ENCODE measurements around the gene IL32. TPM values are rescaled to one million over a fixed set of nuclear protein-coding genes. Genes with fewer than 3 reads are reported as not detected.
A peak's percentile ranks its signal among the peaks of the same experiment; 100 is the strongest.

Gene IL32
- total RNA-seq, 4 donors from 2014 or later: 93.3 to 676 (median 590) TPM

DNA sequence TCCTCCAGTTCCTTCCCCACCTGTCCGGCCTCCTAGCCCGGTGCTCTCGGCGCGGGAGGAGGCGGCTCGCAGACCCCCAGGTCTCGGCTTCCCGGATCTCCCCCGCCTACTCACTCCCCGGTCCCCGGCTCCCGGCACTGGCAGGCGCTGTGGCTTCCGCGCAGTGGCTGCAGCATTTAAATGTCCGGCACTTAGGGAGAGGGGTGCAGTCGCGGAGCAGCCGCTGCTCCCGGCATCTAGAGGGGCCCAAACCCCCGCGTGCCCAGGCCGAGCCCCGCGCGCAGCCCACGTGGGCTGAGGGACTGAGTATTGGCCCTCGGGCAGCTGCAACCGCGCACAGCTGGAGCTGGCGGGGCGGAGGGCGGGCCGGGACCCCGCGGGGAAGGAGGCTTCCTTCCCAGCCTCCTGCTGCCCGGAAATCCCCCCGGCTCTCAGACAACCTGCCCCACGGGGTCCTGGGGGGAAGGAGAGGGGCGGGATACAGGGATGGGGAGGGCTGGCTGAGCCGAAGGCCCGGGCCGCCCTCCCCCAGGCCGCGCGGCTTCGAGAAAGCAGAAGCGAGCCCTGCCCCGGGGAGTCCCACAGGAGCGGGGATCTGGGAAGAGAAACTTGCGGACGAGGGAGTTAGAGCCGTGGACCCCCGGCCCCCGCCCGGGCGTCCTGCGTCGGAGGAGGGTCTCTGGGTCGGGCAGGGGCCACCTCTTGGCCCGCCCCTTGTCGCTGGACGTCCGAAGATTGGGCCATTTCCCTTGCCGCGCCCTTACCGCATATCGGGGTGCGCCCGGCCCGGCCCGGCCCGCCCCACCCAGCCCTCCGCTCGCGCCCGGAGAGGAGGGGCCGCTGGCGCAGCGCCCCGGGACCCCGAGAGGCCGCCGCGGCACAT lies 19.4 kb upstream of the IL32 start, which contains the start of gene MMP25:
TSS of gene MMP25 (plus strand) at position 804 of the 883 bp plus-strand sequence. CDS start 357 bp downstream, outside the sequence.
- Histone ChIP-seq H3K4me1 (peaks cover 0 to 24% (median 18%) of the 10 kb centered on the region in 4 donors), H3K9me3 (no peaks in the 10 kb centered on the region), H3K4me3 (peak within 1 kb of the TSS; percentile 23 to 59 (median 42)), H3K36me3 (no peaks in the 10 kb centered on the region), H3K27me3 (peaks cover 0 to 50% of the 10 kb centered on the region in 2 donors), H3K27ac (peak within 1 kb of the TSS in 2 of 4 donors; percentile 12 to 57)
- peak in 1 of 3 donors; percentile 50 for DNase-seq
- TF ChIP-seq, protein P1, sequence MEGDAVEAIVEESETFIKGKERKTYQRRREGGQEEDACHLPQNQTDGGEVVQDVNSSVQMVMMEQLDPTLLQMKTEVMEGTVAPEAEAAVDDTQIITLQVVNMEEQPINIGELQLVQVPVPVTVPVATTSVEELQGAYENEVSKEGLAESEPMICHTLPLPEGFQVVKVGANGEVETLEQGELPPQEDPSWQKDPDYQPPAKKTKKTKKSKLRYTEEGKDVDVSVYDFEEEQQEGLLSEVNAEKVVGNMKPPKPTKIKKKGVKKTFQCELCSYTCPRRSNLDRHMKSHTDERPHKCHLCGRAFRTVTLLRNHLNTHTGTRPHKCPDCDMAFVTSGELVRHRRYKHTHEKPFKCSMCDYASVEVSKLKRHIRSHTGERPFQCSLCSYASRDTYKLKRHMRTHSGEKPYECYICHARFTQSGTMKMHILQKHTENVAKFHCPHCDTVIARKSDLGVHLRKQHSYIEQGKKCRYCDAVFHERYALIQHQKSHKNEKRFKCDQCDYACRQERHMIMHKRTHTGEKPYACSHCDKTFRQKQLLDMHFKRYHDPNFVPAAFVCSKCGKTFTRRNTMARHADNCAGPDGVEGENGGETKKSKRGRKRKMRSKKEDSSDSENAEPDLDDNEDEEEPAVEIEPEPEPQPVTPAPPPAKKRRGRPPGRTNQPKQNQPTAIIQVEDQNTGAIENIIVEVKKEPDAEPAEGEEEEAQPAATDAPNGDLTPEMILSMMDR (IDR thresholded peaks at IDR 0.05): no peak
- TF ChIP-seq POLR2A (IDR thresholded peaks at IDR 0.05): no peak

DNA sequence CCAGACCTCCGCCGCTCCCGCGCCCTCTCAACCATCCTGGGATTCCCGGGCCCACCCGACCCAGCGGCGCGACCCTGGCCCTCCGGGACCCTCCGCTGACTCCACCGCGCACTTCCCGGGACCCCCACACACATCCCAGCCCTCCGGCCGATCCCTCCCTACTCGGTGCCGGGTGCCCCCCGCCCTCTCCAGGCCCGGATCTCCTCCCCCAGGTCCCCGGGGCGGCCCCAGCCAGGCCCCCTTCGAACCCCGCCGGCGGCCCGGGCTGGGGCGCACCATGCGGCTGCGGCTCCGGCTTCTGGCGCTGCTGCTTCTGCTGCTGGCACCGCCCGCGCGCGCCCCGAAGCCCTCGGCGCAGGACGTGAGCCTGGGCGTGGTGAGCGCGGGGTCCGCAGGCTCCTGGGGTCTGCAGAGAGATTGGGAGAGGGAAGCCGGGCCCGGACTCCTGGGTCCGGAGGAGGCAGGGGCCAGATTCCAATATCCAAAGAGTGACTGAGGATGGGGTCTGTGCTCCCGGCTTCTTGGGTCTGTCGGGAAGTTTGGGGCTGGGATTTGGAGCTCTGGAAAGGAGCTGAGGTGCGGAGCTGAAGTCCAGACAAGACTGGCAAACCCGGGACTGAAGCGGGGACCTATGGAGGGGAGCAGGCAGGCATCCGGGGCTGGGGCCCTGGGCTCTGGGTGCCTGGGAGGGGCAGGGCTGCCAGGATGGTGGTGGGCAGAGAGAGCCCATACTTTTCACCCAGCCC lies 18.6 kb upstream of the IL32 start:
- H3K27ac ChIP-seq: peak overlapping the region in 2 of 4 donors; percentile 12 to 57
- peaks cover 0 to 50% of the 10 kb centered on the region in 2 donors for H3K27me3 ChIP-seq
- no peaks in the 10 kb centered on the region for H3K9me3 ChIP-seq
- no peak for DNase-seq
- peak overlapping the region; percentile 23 to 59 (median 42) for H3K4me3 ChIP-seq
- TF ChIP-seq POLR2A (IDR thresholded peaks at IDR 0.05): no peak
- TF ChIP-seq, protein P1 (IDR thresholded peaks at IDR 0.05): no peak
- peaks cover 0 to 24% (median 18%) of the 10 kb centered on the region in 4 donors for H3K4me1 ChIP-seq
- no peaks in the 10 kb centered on the region for H3K36me3 ChIP-seq

DNA sequence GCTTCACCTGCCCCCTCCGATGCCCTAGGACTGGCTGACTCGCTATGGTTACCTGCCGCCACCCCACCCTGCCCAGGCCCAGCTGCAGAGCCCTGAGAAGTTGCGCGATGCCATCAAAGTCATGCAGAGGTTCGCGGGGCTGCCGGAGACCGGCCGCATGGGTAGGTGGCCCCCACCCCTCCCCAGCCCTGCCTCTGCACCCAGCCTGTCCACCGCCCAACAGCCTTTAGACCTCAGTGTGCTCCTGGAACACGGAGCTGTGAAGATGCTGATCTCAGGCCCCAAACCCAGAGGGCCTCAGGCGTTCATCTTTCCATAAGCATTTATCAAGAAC lies 18.1 kb upstream of the IL32 start:
- TF ChIP-seq, protein P1 (IDR thresholded peaks at IDR 0.05): no peak
- TF ChIP-seq POLR2A (IDR thresholded peaks at IDR 0.05): no peak
- H3K27ac ChIP-seq: no peak overlapping the region
- H3K4me1 ChIP-seq: peaks cover 0 to 24% (median 18%) of the 10 kb centered on the region in 4 donors

DNA sequence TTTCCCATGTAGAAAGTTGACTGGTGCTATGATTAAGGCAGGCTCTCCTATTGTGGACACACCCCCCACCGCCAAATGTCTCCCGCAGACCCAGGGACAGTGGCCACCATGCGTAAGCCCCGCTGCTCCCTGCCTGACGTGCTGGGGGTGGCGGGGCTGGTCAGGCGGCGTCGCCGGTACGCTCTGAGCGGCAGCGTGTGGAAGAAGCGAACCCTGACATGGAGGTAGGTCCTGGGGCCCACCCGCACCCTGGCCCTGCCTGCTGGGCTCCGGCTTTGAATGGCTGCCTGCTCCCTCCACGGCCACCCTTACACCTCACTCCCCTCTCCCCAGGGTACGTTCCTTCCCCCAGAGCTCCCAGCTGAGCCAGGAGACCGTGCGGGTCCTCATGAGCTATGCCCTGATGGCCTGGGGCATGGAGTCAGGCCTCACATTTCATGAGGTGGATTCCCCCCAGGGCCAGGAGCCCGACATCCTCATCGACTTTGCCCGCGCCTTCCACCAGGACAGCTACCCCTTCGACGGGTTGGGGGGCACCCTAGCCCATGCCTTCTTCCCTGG lies 15.4 kb upstream of the IL32 start:
- TF ChIP-seq, protein P1 (IDR thresholded peaks at IDR 0.05): no peak
- TF ChIP-seq POLR2A (IDR thresholded peaks at IDR 0.05): no peak
- DNase-seq: no peak
- H3K36me3 ChIP-seq: no peaks in the 10 kb centered on the region
- H3K27me3 ChIP-seq: peaks cover 0 to 39% of the 10 kb centered on the region in 2 donors
- H3K27ac ChIP-seq: no peak overlapping the region
- no peaks in the 10 kb centered on the region for H3K9me3 ChIP-seq
- H3K4me1 ChIP-seq: peaks cover 0 to 26% (median 17%) of the 10 kb centered on the region in 4 donors
- H3K4me3 ChIP-seq: no peak overlapping the region

More for the DNA sequence above, 18.1 kb upstream of the IL32 start:
- H3K36me3 ChIP-seq: no peaks in the 10 kb centered on the region
- DNase-seq: no peak
- no peak overlapping the region for H3K4me3 ChIP-seq
- H3K9me3 ChIP-seq: no peaks in the 10 kb centered on the region
- H3K27me3 ChIP-seq: peaks cover 0 to 50% of the 10 kb centered on the region in 2 donors

DNA sequence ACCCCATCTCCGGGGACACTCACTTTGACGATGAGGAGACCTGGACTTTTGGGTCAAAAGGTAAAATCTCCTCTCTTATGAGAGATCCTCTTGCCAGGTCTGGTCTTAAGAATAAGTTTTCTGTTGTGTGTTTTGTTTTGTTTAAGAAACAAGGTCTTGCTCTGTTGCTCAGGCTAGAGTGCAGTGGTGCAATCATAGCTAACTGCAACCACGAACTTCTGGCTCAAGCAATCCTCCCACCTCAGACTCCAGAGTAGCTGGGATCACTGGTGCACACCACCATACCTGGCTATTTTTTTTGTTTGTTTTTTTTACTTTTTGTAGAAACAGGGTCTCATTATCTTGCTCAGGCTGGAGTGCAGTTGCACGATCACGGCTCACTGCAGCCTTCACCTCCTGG lies 15.0 kb upstream of the IL32 start:
- no peaks in the 10 kb centered on the region for H3K36me3 ChIP-seq
- peaks cover 0 to 34% of the 10 kb centered on the region in 2 donors for H3K27me3 ChIP-seq
- no peak overlapping the region for H3K27ac ChIP-seq
- DNase-seq: no peak
- peaks cover 0 to 26% (median 15%) of the 10 kb centered on the region in 4 donors for H3K4me1 ChIP-seq
- no peaks in the 10 kb centered on the region for H3K9me3 ChIP-seq
- no peak overlapping the region for H3K4me3 ChIP-seq
- no peak for TF ChIP-seq POLR2A (IDR thresholded peaks at IDR 0.05)
- TF ChIP-seq, protein P1 (IDR thresholded peaks at IDR 0.05): no peak

Data from Peyer's patch (tissue), 4 donors.